HepG2 (cell line): ENCODE data around the gene BBOF1. TPM values are rescaled to one million over a fixed set of nuclear protein-coding genes. Genes with fewer than 3 reads are reported as not detected.

Experiments
- BHLHE40 ChIP-seq: IDR thresholded peaks from 2 replicates; pipeline ENCODE4 v1.6.1; 2011; ENCODE audit warnings: low read length, improper control_type of control experiment
- CREB1 ChIP-seq, 2 experiments: fragments of 450-650 bp in 1 of 2; IDR thresholded peaks; 2 replicates each; pipeline ENCODE4 v1.6.1; 2016 to 2017; ENCODE audit warnings: control low read depth in 1 of 2, mild to moderate bottlenecking in 1 of 2, missing compliant biosample characterization in 1 of 2, missing genetic modification characterization in 1 of 2
- FOXP1 ChIP-seq, 2 experiments: fragments of 450-650 bp in 1 of 2; IDR thresholded peaks; 2 replicates each; pipeline ENCODE4 v1.6.1; 2017 to 2018; ENCODE audit warnings: antibody characterized with exemption in 1 of 2
- GABPA ChIP-seq, 2 experiments: IDR thresholded peaks; 2 replicates each; pipeline ENCODE4 v1.6.1; 2011 to 2016; ENCODE audit warnings: low read depth in 2 of 2, low read length in 1 of 2, missing biosample characterization in 1 of 2, missing genetic modification characterization in 1 of 2
- HNRNPK ChIP-seq: fragments of 200-400 bp; formaldehyde crosslinking; IDR thresholded peaks from 2 replicates; pipeline ENCODE4 v1.6.1; 2018; ENCODE audit warnings: low read length, low read depth, moderate library complexity, mild to moderate bottlenecking; ENCODE audit not compliant: poor library complexity, severe bottlenecking
- JUND ChIP-seq: sonication (generic); formaldehyde crosslinking; IDR thresholded peaks from 2 replicates; pipeline ENCODE4 v1.8.0; 2022; ENCODE audit warnings: mild to moderate bottlenecking, missing genetic modification reagents
- NRL ChIP-seq: sonication (generic); formaldehyde crosslinking; IDR thresholded peaks from 2 replicates; pipeline ENCODE4 v1.5.0; 2020; ENCODE audit warnings: missing genetic modification reagents, mild to moderate bottlenecking, moderate library complexity, borderline replicate concordance
- RBM39 ChIP-seq: fragments of 200-400 bp; formaldehyde crosslinking; IDR thresholded peaks from one replicate; pipeline ENCODE4 v1.6.1; 2018; ENCODE audit warnings: antibody characterized with exemption, mild to moderate bottlenecking, low read depth, low read length; ENCODE audit not compliant: poor library complexity, severe bottlenecking
- SIN3B ChIP-seq: fragments of 150-350 bp; IDR thresholded peaks from 2 replicates; pipeline ENCODE4 v1.6.1; 2014; ENCODE audit warnings: low read length
- SOX6 ChIP-seq, 2 experiments: fragments of 450-650 bp in 1 of 2; sonication (generic) in 1 of 2; formaldehyde crosslinking in 1 of 2; IDR thresholded peaks; 2 replicates each; pipeline versions ENCODE4 v1.4.0 to v1.6.1; 2017 to 2020; ENCODE audit warnings: antibody characterized with exemption in 1 of 2, mild to moderate bottlenecking in 1 of 2, missing genetic modification reagents in 1 of 2
- SP140L ChIP-seq: sonication (generic); formaldehyde crosslinking; IDR thresholded peaks from 2 replicates; pipeline ENCODE4 v1.4.0; 2020; ENCODE audit warnings: missing genetic modification reagents, borderline replicate concordance
- TMF1 ChIP-seq: sonication (generic); formaldehyde crosslinking; IDR thresholded peaks from 2 replicates; pipeline ENCODE4 v1.8.1; 2022; ENCODE audit warnings: low read depth, missing genetic modification reagents
- YY1 ChIP-seq: IDR thresholded peaks from 2 replicates; pipeline ENCODE4 v1.6.1; 2011; ENCODE audit warnings: low read length, low read depth, moderate library complexity, mild to moderate bottlenecking; ENCODE audit not compliant: insufficient read depth, insufficient replicate concordance
- ZNF550 ChIP-seq: sonication (generic); formaldehyde crosslinking; IDR thresholded peaks from 2 replicates; pipeline ENCODE4 v1.4.0; 2020; ENCODE audit warnings: mild to moderate bottlenecking, missing genetic modification reagents, borderline replicate concordance
- ZNF552 ChIP-seq: sonication (generic); formaldehyde crosslinking; IDR thresholded peaks from 2 replicates; pipeline ENCODE4 v1.9.0; 2022; ENCODE audit warnings: missing genetic modification reagents, mild to moderate bottlenecking, borderline replicate concordance
- ZNF776 ChIP-seq: sonication (generic); formaldehyde crosslinking; IDR thresholded peaks from 2 replicates; pipeline ENCODE4 v1.4.0; 2020; ENCODE audit warnings: mild to moderate bottlenecking, missing genetic modification reagents
- ZNF850 ChIP-seq: sonication (generic); formaldehyde crosslinking; conservative IDR thresholded peaks from 2 replicates; pipeline ENCODE4 v1.9.0; 2021; ENCODE audit warnings: mild to moderate bottlenecking, missing genetic modification reagents
- polyA plus RNA-seq, 8 experiments: library from polyadenylated mRNA; depleted of rRNA in 3 of 8; stranded (reverse) in 7 of 8; unstranded in 1 of 8; fragments of >200 nt; fragmentation: Illumina TruSeq in 4 of 8; extraction: Trizol in 4 of 8; gene quantifications; 2 replicates each; pipeline versions ENCODE4 v1.2.1 to v1.2.3, GENCODE V29; 2011 to 2016; ENCODE audit warnings: low read depth in 4 of 8, missing spikeins in 1 of 8, mixed read lengths in 1 of 8; ENCODE audit not compliant: insufficient read depth in 1 of 8
- total RNA-seq, 5 experiments: library from RNA; depleted of rRNA; stranded (reverse); fragments of >200 nt; fragmentation: Illumina TruSeq; extraction: Trizol; gene quantifications; 2 replicates each; pipeline ENCODE4 v1.2.3, GENCODE V29; 2016; ENCODE audit warnings: low read depth in 1 of 5
- TF ChIP-seq, protein P1 (sequence below): sonication (generic); formaldehyde crosslinking; IDR thresholded peaks from 2 replicates; pipeline ENCODE4 v1.5.0; 2020; ENCODE audit warnings: missing genetic modification reagents, mild to moderate bottlenecking, borderline replicate concordance
- TF ChIP-seq, protein P2 (sequence below): sonication (generic); formaldehyde crosslinking; IDR thresholded peaks from 2 replicates; pipeline ENCODE4 v1.4.0; 2020; ENCODE audit warnings: mild to moderate bottlenecking, missing genetic modification reagents
- TF ChIP-seq, protein P3 (sequence below): sonication (generic); formaldehyde crosslinking; IDR thresholded peaks from 2 replicates; pipeline ENCODE4 v1.4.0; 2020; ENCODE audit warnings: mild to moderate bottlenecking, missing genetic modification reagents
- TF ChIP-seq, protein P4 (sequence below): sonication (generic); formaldehyde crosslinking; IDR thresholded peaks from 2 replicates; pipeline ENCODE4 v1.8.0; 2022; ENCODE audit warnings: mild to moderate bottlenecking, missing genetic modification reagents, moderate library complexity
- TF ChIP-seq, protein P5 (sequence below): IDR thresholded peaks from 2 replicates; pipeline ENCODE4 v1.6.1; 2016; ENCODE audit warnings: mild to moderate bottlenecking, missing biosample characterization, missing genetic modification reagents

The BBOF1 gene
- total and polyA plus RNA-seq, 2 of the 13 experiments (the other 11 are each of a cell fraction or from before 2014, with no cell fraction given), result 1.6 to 2.3 TPM

DNA sequence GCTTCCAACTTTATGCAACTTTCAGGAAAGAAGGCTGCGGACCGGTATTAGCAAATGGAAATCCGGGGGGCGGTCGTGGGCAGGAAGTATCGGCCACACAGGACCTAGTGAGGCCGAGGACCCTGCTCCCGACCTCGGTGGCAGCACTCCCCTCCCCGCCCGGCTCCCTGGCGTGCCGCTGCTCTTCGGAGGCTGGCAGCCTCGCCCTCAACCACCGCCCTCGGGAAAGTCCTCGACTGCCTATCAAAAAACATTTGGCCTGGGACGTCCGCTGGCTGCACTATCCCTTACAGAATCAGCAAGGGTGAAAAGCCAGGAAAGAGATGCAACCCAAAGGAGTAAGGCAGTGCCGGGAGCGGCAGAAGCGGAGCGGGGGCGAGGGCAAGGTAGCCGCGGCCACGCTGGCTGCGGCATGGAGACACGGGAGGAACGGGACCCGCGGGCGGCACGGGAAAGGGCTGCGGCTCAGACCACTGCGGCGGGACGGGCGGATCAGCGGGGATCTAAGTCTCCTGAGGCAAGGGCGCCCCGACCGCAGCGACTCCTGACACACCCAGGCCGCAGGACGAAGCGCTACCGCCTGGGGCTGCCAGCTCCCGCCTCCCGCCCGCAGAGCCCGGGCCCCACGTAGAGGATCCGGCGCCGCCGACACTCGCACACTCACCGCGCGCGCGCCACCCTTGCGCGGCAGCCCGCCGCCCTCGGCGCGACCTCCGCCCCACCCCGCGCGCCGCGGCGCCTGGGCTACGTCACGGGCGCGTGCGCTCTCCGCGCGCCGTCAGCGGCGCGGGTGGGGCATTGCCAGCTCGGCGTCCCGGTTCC is at the start of gene BBOF1, which contains the start of gene ENTPD5 (continued):
- TF ChIP-seq NRL, result peak; percentile 89
- TF ChIP-seq, protein P1, sequence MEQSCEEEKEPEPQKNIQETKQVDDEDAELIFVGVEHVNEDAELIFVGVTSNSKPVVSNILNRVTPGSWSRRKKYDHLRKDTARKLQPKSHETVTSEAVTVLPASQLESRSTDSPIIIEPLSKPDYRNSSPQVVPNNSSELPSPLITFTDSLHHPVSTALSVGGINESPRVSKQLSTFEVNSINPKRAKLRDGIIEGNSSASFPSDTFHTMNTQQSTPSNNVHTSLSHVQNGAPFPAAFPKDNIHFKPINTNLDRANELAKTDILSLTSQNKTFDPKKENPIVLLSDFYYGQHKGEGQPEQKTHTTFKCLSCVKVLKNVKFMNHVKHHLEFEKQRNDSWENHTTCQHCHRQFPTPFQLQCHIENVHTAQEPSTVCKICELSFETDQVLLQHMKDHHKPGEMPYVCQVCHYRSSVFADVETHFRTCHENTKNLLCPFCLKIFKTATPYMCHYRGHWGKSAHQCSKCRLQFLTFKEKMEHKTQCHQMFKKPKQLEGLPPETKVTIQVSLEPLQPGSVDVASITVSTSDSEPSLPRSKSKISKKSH (CRISPR knock-in tag), result peak; percentile 77
- peak; percentile 76; the same call in 1 of the 2 replicates for TF ChIP-seq ZNF776
- TF ChIP-seq SP140L, result no peak
- no peak for TF ChIP-seq SOX6 (IDR thresholded peaks at IDR 0.05)
- TF ChIP-seq SOX6 (CRISPR knock-in tag; IDR thresholded peaks at IDR 0.05), result peak; percentile 50
- no peak for TF ChIP-seq GABPA (IDR thresholded peaks at IDR 0.05; ENCODE audit: low read depth, low read length)
- peak; percentile 26; the same call in 1 of the 2 replicates for TF ChIP-seq GABPA (CRISPR knock-in tag; IDR thresholded peaks at IDR 0.05; ENCODE audit: low read depth)
- peak; percentile 12; the same call in 1 of the 2 replicates for TF ChIP-seq JUND (CRISPR knock-in tag)
- TF ChIP-seq ZNF552, result peak; percentile 37; the same call in 1 of the 2 replicates
- 0 out of 2 replicates have a peak, but pooled peaks have one; percentile 16 for TF ChIP-seq BHLHE40
- 0 out of 2 replicates have a peak, but pooled peaks have one; percentile 47 for TF ChIP-seq ZNF550 (CRISPR knock-in tag)
- TF ChIP-seq ZNF850, result no peak
- TF ChIP-seq, protein P2, sequence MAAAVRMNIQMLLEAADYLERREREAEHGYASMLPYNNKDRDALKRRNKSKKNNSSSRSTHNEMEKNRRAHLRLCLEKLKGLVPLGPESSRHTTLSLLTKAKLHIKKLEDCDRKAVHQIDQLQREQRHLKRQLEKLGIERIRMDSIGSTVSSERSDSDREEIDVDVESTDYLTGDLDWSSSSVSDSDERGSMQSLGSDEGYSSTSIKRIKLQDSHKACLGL, result no peak
- 0 out of 2 replicates have a peak, but pooled peaks have one; percentile 38 for TF ChIP-seq SIN3B
- TF ChIP-seq, protein P3, sequence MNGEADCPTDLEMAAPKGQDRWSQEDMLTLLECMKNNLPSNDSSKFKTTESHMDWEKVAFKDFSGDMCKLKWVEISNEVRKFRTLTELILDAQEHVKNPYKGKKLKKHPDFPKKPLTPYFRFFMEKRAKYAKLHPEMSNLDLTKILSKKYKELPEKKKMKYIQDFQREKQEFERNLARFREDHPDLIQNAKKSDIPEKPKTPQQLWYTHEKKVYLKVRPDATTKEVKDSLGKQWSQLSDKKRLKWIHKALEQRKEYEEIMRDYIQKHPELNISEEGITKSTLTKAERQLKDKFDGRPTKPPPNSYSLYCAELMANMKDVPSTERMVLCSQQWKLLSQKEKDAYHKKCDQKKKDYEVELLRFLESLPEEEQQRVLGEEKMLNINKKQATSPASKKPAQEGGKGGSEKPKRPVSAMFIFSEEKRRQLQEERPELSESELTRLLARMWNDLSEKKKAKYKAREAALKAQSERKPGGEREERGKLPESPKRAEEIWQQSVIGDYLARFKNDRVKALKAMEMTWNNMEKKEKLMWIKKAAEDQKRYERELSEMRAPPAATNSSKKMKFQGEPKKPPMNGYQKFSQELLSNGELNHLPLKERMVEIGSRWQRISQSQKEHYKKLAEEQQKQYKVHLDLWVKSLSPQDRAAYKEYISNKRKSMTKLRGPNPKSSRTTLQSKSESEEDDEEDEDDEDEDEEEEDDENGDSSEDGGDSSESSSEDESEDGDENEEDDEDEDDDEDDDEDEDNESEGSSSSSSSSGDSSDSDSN (CRISPR knock-in tag), result peak; percentile 92
- TF ChIP-seq RBM39, result peak; percentile 66
- TF ChIP-seq, protein P4, sequence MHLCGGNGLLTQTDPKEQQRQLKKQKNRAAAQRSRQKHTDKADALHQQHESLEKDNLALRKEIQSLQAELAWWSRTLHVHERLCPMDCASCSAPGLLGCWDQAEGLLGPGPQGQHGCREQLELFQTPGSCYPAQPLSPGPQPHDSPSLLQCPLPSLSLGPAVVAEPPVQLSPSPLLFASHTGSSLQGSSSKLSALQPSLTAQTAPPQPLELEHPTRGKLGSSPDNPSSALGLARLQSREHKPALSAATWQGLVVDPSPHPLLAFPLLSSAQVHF (CRISPR knock-in tag), result no peak
- peak; percentile 84 for TF ChIP-seq TMF1 (CRISPR knock-in tag)
- TF ChIP-seq HNRNPK, result no peak
- TF ChIP-seq CREB1 (IDR thresholded peaks at IDR 0.05), result peak; percentile 90; the same call in 1 of the 2 replicates
- TF ChIP-seq CREB1 (CRISPR knock-in tag; IDR thresholded peaks at IDR 0.05), result no peak
- TF ChIP-seq YY1, result peak; percentile 60
- TF ChIP-seq, protein P5, sequence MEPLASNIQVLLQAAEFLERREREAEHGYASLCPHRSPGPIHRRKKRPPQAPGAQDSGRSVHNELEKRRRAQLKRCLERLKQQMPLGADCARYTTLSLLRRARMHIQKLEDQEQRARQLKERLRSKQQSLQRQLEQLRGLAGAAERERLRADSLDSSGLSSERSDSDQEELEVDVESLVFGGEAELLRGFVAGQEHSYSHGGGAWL (CRISPR knock-in tag), result peak; percentile 14; the same call in 1 of the 2 replicates
- TF ChIP-seq FOXP1 (IDR thresholded peaks at IDR 0.05), result no peak
- TF ChIP-seq FOXP1 (CRISPR knock-in tag; IDR thresholded peaks at IDR 0.05), result no peak
